Measurements from ENCODE around the gene MAP2K5.

DNA sequence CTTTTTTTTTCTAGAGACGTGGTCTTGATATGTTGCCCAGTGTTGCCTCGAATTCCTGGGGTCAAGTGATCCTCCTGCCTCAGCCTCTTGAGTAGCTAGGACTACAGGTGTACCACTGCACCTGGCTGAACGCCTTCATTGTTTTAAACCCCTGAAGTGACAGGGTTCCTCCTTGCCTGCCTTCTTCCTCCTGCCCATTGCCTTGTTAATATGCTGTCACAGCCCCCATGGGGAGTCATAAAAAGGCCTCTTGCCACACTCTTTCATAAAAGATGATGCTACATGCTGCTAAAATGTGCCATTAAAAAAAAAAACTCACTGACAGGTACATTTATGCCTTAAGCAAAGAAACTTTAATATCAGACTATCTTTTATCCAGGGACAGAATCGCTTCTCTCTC, 166.0 kb downstream of the MAP2K5 start:
- TF ChIP-seq RAD21 (IDR thresholded peaks at IDR 0.05) (no peak), SP1 (IDR thresholded peaks at IDR 0.05) (no peak), FOXA1 (IDR thresholded peaks at IDR 0.05) (no peak), RXRA (IDR thresholded peaks at IDR 0.05) (no peak), GABPA (IDR thresholded peaks at IDR 0.05 in 1 of 2, conservative IDR thresholded peaks at IDR 0.05 in 1 of 2) (no peak), TAF1 (conservative IDR thresholded peaks at IDR 0.05) (no peak), REST (IDR thresholded peaks at IDR 0.05) (no peak)
- TF ChIP-seq, protein P1, sequence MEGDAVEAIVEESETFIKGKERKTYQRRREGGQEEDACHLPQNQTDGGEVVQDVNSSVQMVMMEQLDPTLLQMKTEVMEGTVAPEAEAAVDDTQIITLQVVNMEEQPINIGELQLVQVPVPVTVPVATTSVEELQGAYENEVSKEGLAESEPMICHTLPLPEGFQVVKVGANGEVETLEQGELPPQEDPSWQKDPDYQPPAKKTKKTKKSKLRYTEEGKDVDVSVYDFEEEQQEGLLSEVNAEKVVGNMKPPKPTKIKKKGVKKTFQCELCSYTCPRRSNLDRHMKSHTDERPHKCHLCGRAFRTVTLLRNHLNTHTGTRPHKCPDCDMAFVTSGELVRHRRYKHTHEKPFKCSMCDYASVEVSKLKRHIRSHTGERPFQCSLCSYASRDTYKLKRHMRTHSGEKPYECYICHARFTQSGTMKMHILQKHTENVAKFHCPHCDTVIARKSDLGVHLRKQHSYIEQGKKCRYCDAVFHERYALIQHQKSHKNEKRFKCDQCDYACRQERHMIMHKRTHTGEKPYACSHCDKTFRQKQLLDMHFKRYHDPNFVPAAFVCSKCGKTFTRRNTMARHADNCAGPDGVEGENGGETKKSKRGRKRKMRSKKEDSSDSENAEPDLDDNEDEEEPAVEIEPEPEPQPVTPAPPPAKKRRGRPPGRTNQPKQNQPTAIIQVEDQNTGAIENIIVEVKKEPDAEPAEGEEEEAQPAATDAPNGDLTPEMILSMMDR (IDR thresholded peaks at IDR 0.05; ENCODE audit: low read depth, low read length, missing input control) = no peak
- TF ChIP-seq, protein P2, sequence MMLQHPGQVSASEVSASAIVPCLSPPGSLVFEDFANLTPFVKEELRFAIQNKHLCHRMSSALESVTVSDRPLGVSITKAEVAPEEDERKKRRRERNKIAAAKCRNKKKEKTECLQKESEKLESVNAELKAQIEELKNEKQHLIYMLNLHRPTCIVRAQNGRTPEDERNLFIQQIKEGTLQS (IDR thresholded peaks at IDR 0.05) = no peak
- TF ChIP-seq, protein P3, sequence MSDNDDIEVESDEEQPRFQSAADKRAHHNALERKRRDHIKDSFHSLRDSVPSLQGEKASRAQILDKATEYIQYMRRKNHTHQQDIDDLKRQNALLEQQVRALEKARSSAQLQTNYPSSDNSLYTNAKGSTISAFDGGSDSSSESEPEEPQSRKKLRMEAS (IDR thresholded peaks at IDR 0.05) = no peak

Measured in liver (tissue), 3 donors.